DMS153 treated with DMSO at 0.1 percent for 48 hours (cell line): ENCODE measurements around the gene SMCO4.

Source experiments
- DNase-seq: peaks from one replicate; lab custom pipeline; 2025; ENCODE audit not compliant: unreplicated experiment; lab: John Stamatoyannopoulos, UW

Gene SMCO4

GRCh38 chr11:93528757-93529645 lies 14.2 kb downstream of the SMCO4 start:
- DNase-seq, result no peak

GRCh38 chr11:93528252-93528651 lies 14.9 kb downstream of the SMCO4 start:
- no peak for DNase-seq

GRCh38 chr11:93526641-93527583 lies 16.3 kb downstream of the SMCO4 start:
- DNase-seq, result no peak

- no peak for DNase-seq
Measured at GRCh38 chr11:93526346-93526633, 16.9 kb downstream of the SMCO4 start.

- DNase-seq, result no peak
Measured at GRCh38 chr11:93525601-93526345, 17.4 kb downstream of the SMCO4 start.

GRCh38 chr11:93524858-93525257 lies 18.3 kb downstream of the SMCO4 start:
- no peak for DNase-seq

- no peak for DNase-seq
Measured at GRCh38 chr11:93524173-93524536, 19.0 kb downstream of the SMCO4 start.

GRCh38 chr11:93520726-93521509 lies 22.3 kb downstream of the SMCO4 start:
- DNase-seq, result no peak

GRCh38 chr11:93519179-93519578 lies 24.0 kb downstream of the SMCO4 start:
- DNase-seq, result peak; percentile 78

- DNase-seq, result no peak
Measured at GRCh38 chr11:93518081-93518480, 25.1 kb downstream of the SMCO4 start.

GRCh38 chr11:93517611-93518010 lies 25.6 kb downstream of the SMCO4 start:
- no peak for DNase-seq

GRCh38 chr11:93517041-93517440 lies 26.1 kb downstream of the SMCO4 start:
- DNase-seq, result no peak

GRCh38 chr11:93515441-93516025 lies 27.7 kb downstream of the SMCO4 start:
- no peak for DNase-seq

GRCh38 chr11:93514712-93515111 lies 28.5 kb downstream of the SMCO4 start:
- DNase-seq, result no peak

- no peak for DNase-seq
Measured at GRCh38 chr11:93513772-93514171, 29.4 kb downstream of the SMCO4 start.

GRCh38 chr11:93512949-93513667 lies 30.1 kb downstream of the SMCO4 start:
- no peak for DNase-seq

- no peak for DNase-seq
Measured at GRCh38 chr11:93512073-93512475, 31.1 kb downstream of the SMCO4 start.

GRCh38 chr11:93510196-93510873 lies 32.9 kb downstream of the SMCO4 start:
- no peak for DNase-seq

GRCh38 chr11:93507517-93507916 lies 35.7 kb downstream of the SMCO4 start:
- no peak for DNase-seq
